Esophagus muscularis mucosa (tissue), 3 donors: ENCODE measurements around the gene KIF19.

ENCODE experiments used
- CTCF ChIP-seq, 3 experiments: fragments of 200-600 bp in 2 of 3; fragments of 450-650 bp in 1 of 3; sonication (generic) in 2 of 3; IDR thresholded peaks; one replicate each; pipeline ENCODE4 v1.5.1; 2017 to 2019; ENCODE audit warnings: antibody characterized with exemption in 3 of 3, mild to moderate bottlenecking in 2 of 3, moderate library complexity in 1 of 3
- POLR2A ChIP-seq: fragments of 450-650 bp; IDR thresholded peaks from one replicate; pipeline ENCODE4 v1.6.1; 2017; ENCODE audit warnings: antibody characterized with exemption, moderate library complexity, mild to moderate bottlenecking, low read depth

GRCh38 chr17:74361230-74362068, 35.4 kb downstream of the KIF19 start, which contains the start of gene BTBD17:
- TF ChIP-seq CTCF (IDR thresholded peaks at IDR 0.05) (peak; percentile 62 to 72 (median 63)), POLR2A (no peak)
